ENCODE results near the gene TIMMDC1. TPM values are rescaled to one million over a fixed set of nuclear protein-coding genes. Genes with fewer than 3 reads are reported as not detected.
A peak's percentile ranks its signal among the peaks of the same experiment; 100 is the strongest.

Gene TIMMDC1
- total and polyA plus RNA-seq, 2 of the 13 experiments (the other 11 are each of a cell fraction or from before 2014, with no cell fraction given) = 50.0 to 77.8 TPM

GRCh38 chr3:119498186-119499011 is at the start of gene TIMMDC1 (continued):
- peak; percentile 62 for TF ChIP-seq AGO2 (optimal IDR thresholded peaks at IDR 0.05; ENCODE audit: low read depth, low read length)
- no peak for TF ChIP-seq ZBTB1 (CRISPR knock-in tag; IDR thresholded peaks at IDR 0.05; ENCODE audit: borderline replicate concordance)
- no peak for TF ChIP-seq ZNF850 (CRISPR knock-in tag; conservative IDR thresholded peaks at IDR 0.05)
- no peak; the same call in 1 of the 2 replicates for TF ChIP-seq ZNF678 (CRISPR knock-in tag; IDR thresholded peaks at IDR 0.05)
- TF ChIP-seq ZNF782 (CRISPR knock-in tag; IDR thresholded peaks at IDR 0.05; ENCODE audit: borderline replicate concordance) = no peak
- no peak for TF ChIP-seq SOX13 (IDR thresholded peaks at IDR 0.05)
- peak in 1 of 2 experiments; percentile 33; a peak in 1 of 4 replicates for TF ChIP-seq SOX13 (CRISPR knock-in tag; conservative IDR thresholded peaks at IDR 0.05 in 1 of 2, IDR thresholded peaks at IDR 0.05 in 1 of 2)
- peak; percentile 90 for TF ChIP-seq ZNF687 (CRISPR knock-in tag; IDR thresholded peaks at IDR 0.05)
- peak; percentile 62; the same call in 1 of the 2 replicates for TF ChIP-seq NCOA2 (CRISPR knock-in tag; IDR thresholded peaks at IDR 0.05)
- TF ChIP-seq TCF7L2 (IDR thresholded peaks at IDR 0.05; ENCODE audit: low read depth, low read length) = no peak
- no peak for TF ChIP-seq CERS6 (CRISPR knock-in tag; IDR thresholded peaks at IDR 0.05)
- TF ChIP-seq SP4 (CRISPR knock-in tag; IDR thresholded peaks at IDR 0.05) = peak; percentile 57; the same call in 1 of the 2 replicates
- no peak for TF ChIP-seq FLYWCH1 (CRISPR knock-in tag; IDR thresholded peaks at IDR 0.05)
- peak; percentile 83 for TF ChIP-seq MXD4 (CRISPR knock-in tag; IDR thresholded peaks at IDR 0.05)
- no peak for TF ChIP-seq DNMT1 (CRISPR knock-in tag; IDR thresholded peaks at IDR 0.05)
- peak; percentile 43; the same call in 1 of the 2 replicates for TF ChIP-seq ZNF749 (CRISPR knock-in tag; IDR thresholded peaks at IDR 0.05; ENCODE audit: borderline replicate concordance)
- 0 out of 4 replicates have a peak, but pooled peaks of 1 of the 2 experiments have one; percentile 14 for TF ChIP-seq REST (IDR thresholded peaks at IDR 0.05; ENCODE audit: borderline replicate concordance in 1 of 2, low read depth in 1 of 2, low read length in 2 of 2)
- TF ChIP-seq ZNF143 (CRISPR knock-in tag; IDR thresholded peaks at IDR 0.05) = peak; percentile 80
- no peak for TF ChIP-seq ZNF180 (CRISPR knock-in tag; IDR thresholded peaks at IDR 0.05; ENCODE audit: borderline replicate concordance, low read depth)
- no peak; the same call in 1 of the 2 replicates for TF ChIP-seq SSRP1 (CRISPR knock-in tag; IDR thresholded peaks at IDR 0.05)

Data from HepG2 (cell line).